ENCODE data around the gene AGRN. TPM values are rescaled to one million over a fixed set of nuclear protein-coding genes. Genes with fewer than 3 reads are reported as not detected.

AGRN gene
- total RNA-seq, 1 experiment from 2014 or later: 175 TPM

DNA sequence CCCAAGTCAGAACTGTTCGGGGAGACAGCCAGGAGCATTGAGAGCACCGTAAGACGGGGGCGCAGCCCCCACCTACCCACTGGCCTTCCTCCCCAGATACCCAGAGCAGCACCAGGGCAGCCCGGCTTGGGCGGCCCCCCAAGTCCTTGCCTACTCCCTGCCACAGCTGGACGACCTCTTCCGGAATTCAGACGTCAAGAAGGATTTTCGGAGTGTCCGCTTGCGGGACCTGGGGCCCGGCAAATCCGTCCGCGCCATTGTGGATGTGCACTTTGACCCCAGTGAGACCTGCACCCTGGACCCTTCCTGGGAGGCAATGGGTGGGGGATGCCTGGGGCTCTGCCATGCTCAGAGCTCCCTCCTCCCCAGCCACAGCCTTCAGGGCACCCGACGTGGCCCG, 27.5 kb downstream of the AGRN start:
- Mint-ChIP-seq H3K36me3 (ENCODE audit: insufficient read depth in 1 of 3, low read depth in 3 of 3) (peaks cover 13 to 56% (median 50%) of the 10 kb centered on the region in 3 experiments), H3K4me3 (no peak overlapping the region), H3K27ac (no peak overlapping the region), H3K4me1 (no peaks in the 10 kb centered on the region; a peak in 1 of 4 replicates), H3K9me3 (no peaks in the 10 kb centered on the region; a peak in 1 of 5 replicates), H3K27me3 (ENCODE audit: low read depth) (no peaks in the 10 kb centered on the region; the same call in 1 of the 2 replicates)
- H2BK5ac ChIP-seq (ENCODE audit: insufficient read length, low read length): no peak overlapping the region
- TF ChIP-seq, protein P1, sequence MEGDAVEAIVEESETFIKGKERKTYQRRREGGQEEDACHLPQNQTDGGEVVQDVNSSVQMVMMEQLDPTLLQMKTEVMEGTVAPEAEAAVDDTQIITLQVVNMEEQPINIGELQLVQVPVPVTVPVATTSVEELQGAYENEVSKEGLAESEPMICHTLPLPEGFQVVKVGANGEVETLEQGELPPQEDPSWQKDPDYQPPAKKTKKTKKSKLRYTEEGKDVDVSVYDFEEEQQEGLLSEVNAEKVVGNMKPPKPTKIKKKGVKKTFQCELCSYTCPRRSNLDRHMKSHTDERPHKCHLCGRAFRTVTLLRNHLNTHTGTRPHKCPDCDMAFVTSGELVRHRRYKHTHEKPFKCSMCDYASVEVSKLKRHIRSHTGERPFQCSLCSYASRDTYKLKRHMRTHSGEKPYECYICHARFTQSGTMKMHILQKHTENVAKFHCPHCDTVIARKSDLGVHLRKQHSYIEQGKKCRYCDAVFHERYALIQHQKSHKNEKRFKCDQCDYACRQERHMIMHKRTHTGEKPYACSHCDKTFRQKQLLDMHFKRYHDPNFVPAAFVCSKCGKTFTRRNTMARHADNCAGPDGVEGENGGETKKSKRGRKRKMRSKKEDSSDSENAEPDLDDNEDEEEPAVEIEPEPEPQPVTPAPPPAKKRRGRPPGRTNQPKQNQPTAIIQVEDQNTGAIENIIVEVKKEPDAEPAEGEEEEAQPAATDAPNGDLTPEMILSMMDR (conservative IDR thresholded peaks at IDR 0.05): no peak
- no peaks in the 10 kb centered on the region for H3K79me1 ChIP-seq (ENCODE audit: insufficient read depth, low read depth, low read length, poor library complexity, severe bottlenecking)
- no peak overlapping the region for H4K8ac ChIP-seq (replicated peaks; ENCODE audit: insufficient read length, low read depth, low read length)
- H3K23ac ChIP-seq (ENCODE audit: insufficient read length, low read depth, low read length): no peak overlapping the region
- no peak overlapping the region for H3K14ac ChIP-seq (ENCODE audit: insufficient read depth, low read length)
- H4K91ac ChIP-seq (ENCODE audit: insufficient read length, low read depth, low read length): no peak overlapping the region
- no peak overlapping the region for H2AFZ ChIP-seq (ENCODE audit: low read length)
- H2BK120ac ChIP-seq (ENCODE audit: low read depth, low read length, poor library complexity, severe bottlenecking): no peak overlapping the region
- no peaks in the 10 kb centered on the region for H3K23me2 ChIP-seq (ENCODE audit: insufficient read length, low read depth, low read length, poor library complexity, severe bottlenecking)
- H4K5ac ChIP-seq (ENCODE audit: insufficient read length, low read depth, low read length): no peak overlapping the region
- no CpG with 5 or more reads among the region's 19 CpGs for WGBS (ENCODE audit: extremely low coverage, insufficient read length, low lambda C conversion rate)
- H3K9me3 ChIP-seq (ENCODE audit: control insufficient read depth, low read depth, low read length): no peaks in the 10 kb centered on the region
- no peak overlapping the region for H2BK12ac ChIP-seq (ENCODE audit: insufficient read length, low read depth, low read length)
- H2BK20ac ChIP-seq (ENCODE audit: low read depth, low read length, poor library complexity, severe bottlenecking): no peak overlapping the region
- H3K4ac ChIP-seq (ENCODE audit: low read depth, low read length): no peak overlapping the region
- no peak overlapping the region for H2AK5ac ChIP-seq (ENCODE audit: insufficient read length, low read length)
- H3K27ac ChIP-seq (ENCODE audit: insufficient read length, low read depth, low read length): no peak overlapping the region
- no peak overlapping the region for H3K4me2 ChIP-seq (ENCODE audit: insufficient read depth, insufficient read length, low read length)
- no peaks in the 10 kb centered on the region; the same call in 1 of the 2 replicates for H3K27me3 ChIP-seq (ENCODE audit: insufficient read depth, low read length)
- H3K9ac ChIP-seq (ENCODE audit: extremely low read depth, insufficient read length, low read length): no peak overlapping the region
- H3K18ac ChIP-seq (ENCODE audit: insufficient read length, low read depth, low read length): no peak overlapping the region
- H3K4me1 ChIP-seq (ENCODE audit: insufficient read depth, low read length): no peaks in the 10 kb centered on the region
- no peak overlapping the region for H3K56ac ChIP-seq (ENCODE audit: insufficient read length, low read depth, low read length)
- DNase-seq: no peak
- H2BK15ac ChIP-seq (ENCODE audit: low read depth, low read length): no peak overlapping the region
- peaks cover 3% of the 10 kb centered on the region for H4K20me1 ChIP-seq (ENCODE audit: control insufficient read depth, insufficient read depth, insufficient read length)
- H3T11ph ChIP-seq (ENCODE audit: low read length): no peak overlapping the region
- H3K79me2 ChIP-seq (ENCODE audit: insufficient read depth, low read length): no peaks in the 10 kb centered on the region; the same call in 1 of the 2 replicates

Measured in H9 (cell line).